OCI-LY3 (cell line): ENCODE measurements around the gene P2RY6.

Source experiments
- H2AFZ ChIP-seq: fragments of 200-600, 300-600 bp; shearing (Covaris generic); 2 replicates; pipeline ENCODE4 v1.6.0; 2014; ENCODE audit warnings: antibody characterized with exemption, low read depth, low read length
- H3K27ac ChIP-seq: fragments of 200-600, 300-600 bp; sonication (generic); 2 replicates; pipeline ENCODE4 v1.5.1; 2014; ENCODE audit warnings: mild to moderate bottlenecking, low read length, moderate library complexity, mixed read lengths
- H3K27me3 ChIP-seq: fragments of 200-600, 300-600 bp; sonication (generic); 2 replicates; pipeline ENCODE4 v1.6.1; 2014; ENCODE audit warnings: low read depth, low read length, mixed read lengths
- H3K36me3 ChIP-seq: fragments of 200-600, 300-600 bp; sonication (generic); replicated peaks from 2 replicates; pipeline ENCODE3; 2014; ENCODE audit warnings: low read depth, low read length, mixed read lengths
- H3K4me1 ChIP-seq: fragments of 300-600, 200-600 bp; sonication (generic); 2 replicates; pipeline ENCODE4 v1.6.1; 2014; ENCODE audit warnings: low read length, mixed read lengths
- H3K4me2 ChIP-seq: fragments of 200-600, 300-600 bp; sonication (generic); 2 replicates; pipeline ENCODE4 v1.6.1; 2014; ENCODE audit warnings: low read length, mixed read lengths
- H3K4me3 ChIP-seq: fragments of 300-600, 200-600 bp; sonication (generic); 2 replicates; pipeline ENCODE4 v1.5.1; 2014; ENCODE audit warnings: antibody characterized with exemption, mild to moderate bottlenecking, low read length, moderate library complexity
- H3K79me2 ChIP-seq: fragments of 300-600, 200-600 bp; shearing (Covaris generic); 2 replicates; pipeline ENCODE4 v1.6.1; 2014; ENCODE audit warnings: mild to moderate bottlenecking, low read length, mixed read lengths
- H3K9ac ChIP-seq: fragments of 300-600, 200-600 bp; shearing (Covaris generic); 2 replicates; pipeline ENCODE4 v1.6.0; 2014; ENCODE audit warnings: mild to moderate bottlenecking, low read length, moderate library complexity
- H3K9me3 ChIP-seq: fragments of 200-600, 300-600 bp; shearing (Covaris generic); 2 replicates; pipeline ENCODE4 v1.6.1; 2014; ENCODE audit warnings: low read length, mixed read lengths; ENCODE audit not compliant: insufficient read depth
- H4K20me1 ChIP-seq: fragments of 200-600, 300-600 bp; sonication (generic); 2 replicates; pipeline ENCODE4 v1.6.1; 2016; ENCODE audit warnings: low read length, mixed read lengths; ENCODE audit not compliant: insufficient read depth
- EZH2phosphoT487 ChIP-seq: fragments of 200-600 bp; shearing (Covaris generic); IDR thresholded peaks from 2 replicates; pipeline ENCODE4 v1.6.1; 2018; ENCODE audit warnings: antibody characterized with exemption, mixed run types, low read depth
- TF ChIP-seq, protein P1 (sequence below): fragments of 200-600, 300-600 bp; sonication (generic); IDR thresholded peaks from 2 replicates; pipeline ENCODE4 v1.5.1; 2014; ENCODE audit warnings: antibody characterized with exemption, low read length, low read depth

Gene P2RY6

DNA sequence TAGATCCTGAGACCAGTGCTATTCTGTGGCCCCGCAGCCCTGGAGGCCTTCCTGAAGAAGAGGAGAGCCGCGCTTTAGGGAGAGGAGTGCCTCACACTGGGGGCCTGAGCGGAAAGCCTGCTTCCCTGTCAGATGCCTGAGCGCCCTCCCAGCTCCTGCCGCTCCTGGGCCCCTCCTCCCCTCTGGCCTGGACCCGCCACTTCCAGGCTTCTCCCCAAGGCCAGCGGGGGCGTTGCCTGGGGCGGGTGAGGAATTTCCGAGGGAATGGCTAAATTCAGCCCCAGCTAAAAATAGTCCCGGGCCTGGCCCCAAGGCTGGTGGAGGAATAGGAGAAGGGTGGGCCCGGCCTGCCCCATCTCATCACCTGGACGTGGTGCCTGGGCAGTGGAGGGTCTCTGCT lies 51.3 kb downstream of the P2RY6 start:
- Histone ChIP-seq H3K79me2 (no peaks in the 10 kb centered on the region), H4K20me1 (no peaks in the 10 kb centered on the region), H3K27me3 (no peaks in the 10 kb centered on the region), H3K36me3 (no peaks in the 10 kb centered on the region), H2AFZ (no peak overlapping the region), H3K4me2 (no peak overlapping the region), H3K9ac (no peak overlapping the region; the same call in 1 of the 2 replicates), H3K9me3 (no peaks in the 10 kb centered on the region), H3K27ac (no peak overlapping the region), H3K4me1 (peaks cover 61% of the 10 kb centered on the region), H3K4me3 (no peak overlapping the region)
- TF ChIP-seq, protein P1, sequence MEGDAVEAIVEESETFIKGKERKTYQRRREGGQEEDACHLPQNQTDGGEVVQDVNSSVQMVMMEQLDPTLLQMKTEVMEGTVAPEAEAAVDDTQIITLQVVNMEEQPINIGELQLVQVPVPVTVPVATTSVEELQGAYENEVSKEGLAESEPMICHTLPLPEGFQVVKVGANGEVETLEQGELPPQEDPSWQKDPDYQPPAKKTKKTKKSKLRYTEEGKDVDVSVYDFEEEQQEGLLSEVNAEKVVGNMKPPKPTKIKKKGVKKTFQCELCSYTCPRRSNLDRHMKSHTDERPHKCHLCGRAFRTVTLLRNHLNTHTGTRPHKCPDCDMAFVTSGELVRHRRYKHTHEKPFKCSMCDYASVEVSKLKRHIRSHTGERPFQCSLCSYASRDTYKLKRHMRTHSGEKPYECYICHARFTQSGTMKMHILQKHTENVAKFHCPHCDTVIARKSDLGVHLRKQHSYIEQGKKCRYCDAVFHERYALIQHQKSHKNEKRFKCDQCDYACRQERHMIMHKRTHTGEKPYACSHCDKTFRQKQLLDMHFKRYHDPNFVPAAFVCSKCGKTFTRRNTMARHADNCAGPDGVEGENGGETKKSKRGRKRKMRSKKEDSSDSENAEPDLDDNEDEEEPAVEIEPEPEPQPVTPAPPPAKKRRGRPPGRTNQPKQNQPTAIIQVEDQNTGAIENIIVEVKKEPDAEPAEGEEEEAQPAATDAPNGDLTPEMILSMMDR = no peak
- TF ChIP-seq EZH2phosphoT487 = no peak

DNA sequence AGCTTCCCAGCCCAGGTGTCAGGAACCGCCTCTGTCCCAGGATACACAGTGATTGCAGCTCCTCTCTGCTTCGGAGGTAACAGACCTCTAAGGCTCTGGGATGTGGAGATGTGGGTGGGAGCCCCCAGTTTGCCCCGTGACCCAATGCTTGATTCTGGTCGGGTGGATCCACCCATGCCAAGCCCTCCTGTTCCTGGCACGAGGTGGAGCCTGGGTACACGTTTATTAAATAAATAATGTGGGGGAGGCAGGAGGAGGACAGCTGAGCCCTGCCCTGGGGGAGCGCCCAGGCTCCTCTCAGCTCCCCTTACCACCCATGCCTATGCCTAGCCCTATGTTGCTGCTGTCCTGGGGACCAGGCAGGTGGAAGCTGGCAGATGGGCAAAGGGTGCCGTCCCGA lies 52.0 kb downstream of the P2RY6 start:
- peaks cover 61% of the 10 kb centered on the region for H3K4me1 ChIP-seq
- H3K27ac ChIP-seq = peak overlapping the region; percentile 84
- H3K4me3 ChIP-seq = no peak overlapping the region
- no peak overlapping the region for H2AFZ ChIP-seq
- H3K4me2 ChIP-seq = peak overlapping the region; percentile 71; the same call in 1 of the 2 replicates
- no peak for TF ChIP-seq EZH2phosphoT487
- TF ChIP-seq, protein P1 = no peak
- H4K20me1 ChIP-seq = no peaks in the 10 kb centered on the region
- H3K9ac ChIP-seq = peak overlapping the region; percentile 70; the same call in 1 of the 2 replicates
- H3K27me3 ChIP-seq = no peaks in the 10 kb centered on the region
- H3K79me2 ChIP-seq = no peaks in the 10 kb centered on the region
- H3K36me3 ChIP-seq = no peaks in the 10 kb centered on the region
- no peaks in the 10 kb centered on the region for H3K9me3 ChIP-seq

DNA sequence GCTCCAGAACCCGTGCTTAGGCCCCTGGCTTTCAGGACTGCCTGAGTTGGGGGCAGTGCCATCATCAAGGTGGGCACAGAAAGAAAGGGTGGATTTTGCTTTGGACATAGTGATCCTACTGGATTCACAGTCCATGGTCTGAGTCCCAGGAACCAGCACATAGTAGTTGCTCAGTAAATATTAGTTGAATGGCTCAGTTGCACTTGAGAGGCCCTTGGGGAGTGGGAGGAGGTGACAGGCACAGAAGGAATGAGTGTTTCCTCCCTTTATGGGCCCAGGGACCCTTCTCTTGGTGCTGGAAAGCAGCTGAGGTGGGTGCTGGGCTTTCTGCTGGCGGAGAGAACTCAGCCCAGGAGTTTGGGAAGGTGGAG lies 52.5 kb downstream of the P2RY6 start:
- Histone ChIP-seq H4K20me1 (no peaks in the 10 kb centered on the region), H3K27ac (peak overlapping the region; percentile 84), H3K4me2 (peak overlapping the region; percentile 71), H3K4me1 (peaks cover 61% of the 10 kb centered on the region), H2AFZ (peak overlapping the region; percentile 88), H3K9ac (peak overlapping the region; percentile 70), H3K4me3 (peak overlapping the region; percentile 20; the same call in 1 of the 2 replicates), H3K9me3 (no peaks in the 10 kb centered on the region), H3K79me2 (no peaks in the 10 kb centered on the region), H3K27me3 (no peaks in the 10 kb centered on the region), H3K36me3 (no peaks in the 10 kb centered on the region)
- TF ChIP-seq EZH2phosphoT487 = no peak
- TF ChIP-seq, protein P1 = no peak

DNA sequence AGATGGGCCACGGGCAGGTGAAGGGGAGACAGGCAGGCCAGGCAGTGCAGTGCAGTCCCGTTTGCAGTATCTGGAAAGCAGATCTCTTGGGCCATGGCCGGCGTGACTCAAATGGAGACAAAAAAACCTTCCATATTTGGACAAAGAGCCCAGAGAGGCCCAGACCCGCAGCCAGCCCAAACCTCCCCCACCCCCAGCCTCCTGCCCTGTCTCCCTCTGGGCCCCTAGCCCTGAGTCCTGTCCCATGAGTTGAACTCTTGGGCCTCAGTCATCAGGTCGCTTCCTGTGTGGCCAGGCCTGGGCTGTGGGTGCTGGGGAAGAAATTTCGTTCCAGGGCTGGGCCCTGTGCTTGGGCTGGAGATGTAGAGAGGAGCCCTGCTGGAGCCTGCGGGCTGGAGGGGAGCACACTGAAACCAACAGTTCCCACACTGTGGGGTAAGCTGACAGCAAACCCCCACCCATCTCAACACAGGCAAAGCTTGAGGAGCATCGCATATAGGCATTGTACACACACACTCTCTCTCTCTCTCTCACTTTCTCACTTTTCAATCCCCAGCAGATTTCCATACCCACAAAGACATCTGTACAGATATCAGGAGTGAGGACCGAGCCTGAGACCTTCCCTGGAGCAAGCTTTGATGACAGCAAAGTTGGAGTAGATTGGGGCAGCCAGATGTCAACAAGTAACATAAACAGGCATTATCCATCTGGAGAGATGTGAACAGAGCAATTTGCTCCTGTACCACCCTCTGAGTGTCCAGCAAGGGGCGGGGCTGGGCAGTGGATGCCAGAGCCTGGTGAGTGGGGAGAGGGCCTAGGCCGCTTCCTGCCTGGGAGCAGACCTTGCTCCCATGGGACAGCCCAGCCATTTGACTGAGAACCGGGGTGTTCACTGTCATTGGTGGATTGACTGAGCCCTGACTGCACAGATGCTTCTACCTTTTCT lies 53.2 kb downstream of the P2RY6 start:
- no peaks in the 10 kb centered on the region for H3K36me3 ChIP-seq
- peak overlapping the region; percentile 88 for H2AFZ ChIP-seq
- H3K9me3 ChIP-seq = no peaks in the 10 kb centered on the region
- peaks cover 61% of the 10 kb centered on the region for H3K4me1 ChIP-seq
- H3K27me3 ChIP-seq = no peaks in the 10 kb centered on the region
- no peak for TF ChIP-seq EZH2phosphoT487
- TF ChIP-seq, protein P1 = no peak
- peak overlapping the region; percentile 71 for H3K4me2 ChIP-seq
- no peaks in the 10 kb centered on the region for H4K20me1 ChIP-seq
- no peaks in the 10 kb centered on the region for H3K79me2 ChIP-seq
- peak overlapping the region; percentile 27; the same call in 1 of the 2 replicates for H3K4me3 ChIP-seq
- H3K27ac ChIP-seq = peak overlapping the region; percentile 84
- H3K9ac ChIP-seq = peak overlapping the region; percentile 70
